GM12874 (cell line): ENCODE measurements around the gene PFN3.

Experiments
- CTCF ChIP-seq: IDR thresholded peaks from 2 replicates; pipeline ENCODE4 v1.5.1; 2011; ENCODE audit warnings: low read depth, mild to moderate bottlenecking, control low read depth, low read length, moderate library complexity; ENCODE audit not compliant: insufficient read depth

The PFN3 gene

GRCh38 chr5:177373806-177374205 lies 26.7 kb downstream of the PFN3 start:
- no peak for TF ChIP-seq CTCF

- TF ChIP-seq CTCF = no peak
These were observed 27.6 kb downstream of the PFN3 start for GRCh38 chr5:177372910-177373309.

DNA sequence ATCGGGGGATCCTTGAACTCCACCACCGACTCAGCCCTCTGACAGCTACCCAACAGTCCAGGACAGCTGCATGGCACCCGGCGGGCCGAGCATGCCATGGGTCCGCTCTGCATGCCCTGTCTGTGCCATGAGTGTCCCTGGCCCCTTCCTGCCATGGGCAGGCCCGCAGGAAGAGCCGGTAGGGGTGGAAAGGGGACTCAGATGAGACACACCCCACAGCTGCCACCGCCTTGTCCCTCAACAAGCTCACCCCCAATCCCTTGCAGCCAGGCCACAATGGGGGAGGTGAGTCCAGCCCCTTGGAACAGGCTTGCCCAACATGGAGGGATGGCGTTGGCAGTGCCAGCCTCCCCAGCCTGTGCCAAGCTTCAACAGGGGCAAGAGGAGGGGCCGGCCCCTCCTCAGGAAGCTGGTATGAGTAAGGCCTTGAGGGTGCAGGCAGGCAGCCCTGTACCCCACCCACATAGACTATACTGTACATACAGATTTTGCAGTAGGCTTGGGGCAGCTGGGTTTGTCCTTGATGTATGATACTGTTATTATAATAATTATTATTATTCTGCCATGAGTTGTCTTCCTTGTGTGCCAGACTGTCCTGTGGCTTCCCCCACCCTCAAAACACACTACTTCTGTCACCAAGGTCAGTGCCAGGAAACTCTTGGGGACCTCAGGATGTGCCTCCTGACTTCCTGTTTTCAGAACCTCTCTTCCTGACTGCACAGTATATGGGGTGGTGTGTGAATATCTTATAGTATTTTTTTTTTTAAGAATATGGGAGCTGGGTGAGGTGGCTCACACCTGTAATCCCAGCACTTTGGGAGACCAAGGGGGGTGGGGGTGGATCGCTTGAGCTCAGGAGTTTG lies 28.2 kb downstream of the PFN3 start:
- no peak for TF ChIP-seq CTCF

DNA sequence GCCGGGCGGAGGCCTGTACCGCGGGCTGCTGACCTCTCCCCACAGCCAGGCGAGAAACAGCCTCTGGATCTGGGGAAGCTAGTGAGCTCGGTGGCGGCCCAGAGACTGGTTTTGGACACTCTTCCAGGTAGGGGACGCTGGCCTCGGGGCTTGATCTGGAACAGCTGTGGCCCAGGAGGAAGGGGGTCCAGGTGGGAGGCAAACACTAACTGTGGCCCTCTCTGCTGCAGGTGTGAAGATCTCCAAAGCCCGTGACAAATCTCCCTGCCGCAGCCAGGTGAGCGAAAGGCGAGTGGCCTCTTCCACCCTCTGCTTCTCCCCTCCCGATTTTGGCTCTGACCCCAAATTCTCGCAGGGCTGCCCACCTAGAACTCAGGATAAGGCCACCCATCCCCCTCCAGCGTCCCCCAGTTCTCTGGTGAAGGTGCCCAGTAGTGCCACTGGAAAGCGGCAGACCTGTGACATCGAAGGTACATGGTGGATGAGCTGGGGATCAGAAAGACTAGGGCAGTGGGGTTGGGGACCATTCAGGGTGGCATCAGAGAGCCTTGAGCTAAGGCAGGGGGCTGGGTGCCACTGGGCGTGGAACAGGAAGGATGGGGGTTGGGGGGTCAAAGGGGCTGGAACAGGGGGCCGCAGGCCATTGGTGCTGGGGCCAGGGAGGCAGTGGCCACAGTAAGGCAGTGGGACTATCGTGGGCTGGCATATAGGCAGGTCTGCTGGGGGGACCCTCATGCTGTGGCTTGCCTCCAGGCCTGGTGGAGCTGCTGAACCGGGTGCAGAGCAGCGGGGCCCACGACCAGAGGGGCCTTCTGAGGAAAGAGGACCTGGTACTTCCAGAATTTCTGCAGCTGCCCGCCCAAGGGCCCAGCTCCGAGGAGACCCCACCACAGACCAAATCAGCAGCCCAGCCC lies 29.1 kb downstream of the PFN3 start:
- TF ChIP-seq CTCF = no peak

DNA sequence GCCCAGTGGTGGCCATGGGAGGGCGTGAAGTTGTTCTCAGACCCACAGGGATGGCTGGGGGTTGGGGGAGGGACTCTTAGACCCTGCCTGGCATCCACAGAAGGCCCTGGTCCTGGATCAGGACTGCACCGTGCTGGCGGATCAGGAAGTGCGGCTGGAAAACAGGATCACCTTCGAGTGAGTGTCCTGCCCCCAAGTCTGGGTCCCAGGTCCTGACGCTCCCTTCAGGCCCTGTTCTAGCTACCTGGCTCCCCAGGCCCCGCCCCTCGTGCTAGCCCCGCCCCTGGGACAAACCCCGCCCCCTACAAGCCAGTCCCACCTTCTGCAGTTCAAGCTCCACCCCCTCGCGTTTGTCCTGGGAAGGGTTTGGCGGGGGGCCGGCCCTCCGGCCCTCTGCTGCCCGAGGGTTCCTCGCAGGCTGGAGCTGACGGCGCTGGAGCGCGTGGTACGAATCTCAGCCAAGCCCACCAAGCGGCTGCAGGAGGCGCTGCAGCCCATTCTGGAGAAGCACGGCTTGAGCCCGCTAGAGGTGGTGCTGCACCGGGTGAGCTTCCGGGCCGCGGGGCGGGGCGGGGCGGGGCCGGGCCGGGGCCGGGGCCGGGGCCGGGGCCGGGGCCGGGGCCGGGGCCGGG lies 29.9 kb downstream of the PFN3 start:
- 0 out of 2 replicates have a peak, but pooled peaks have one; percentile 1 for TF ChIP-seq CTCF

DNA sequence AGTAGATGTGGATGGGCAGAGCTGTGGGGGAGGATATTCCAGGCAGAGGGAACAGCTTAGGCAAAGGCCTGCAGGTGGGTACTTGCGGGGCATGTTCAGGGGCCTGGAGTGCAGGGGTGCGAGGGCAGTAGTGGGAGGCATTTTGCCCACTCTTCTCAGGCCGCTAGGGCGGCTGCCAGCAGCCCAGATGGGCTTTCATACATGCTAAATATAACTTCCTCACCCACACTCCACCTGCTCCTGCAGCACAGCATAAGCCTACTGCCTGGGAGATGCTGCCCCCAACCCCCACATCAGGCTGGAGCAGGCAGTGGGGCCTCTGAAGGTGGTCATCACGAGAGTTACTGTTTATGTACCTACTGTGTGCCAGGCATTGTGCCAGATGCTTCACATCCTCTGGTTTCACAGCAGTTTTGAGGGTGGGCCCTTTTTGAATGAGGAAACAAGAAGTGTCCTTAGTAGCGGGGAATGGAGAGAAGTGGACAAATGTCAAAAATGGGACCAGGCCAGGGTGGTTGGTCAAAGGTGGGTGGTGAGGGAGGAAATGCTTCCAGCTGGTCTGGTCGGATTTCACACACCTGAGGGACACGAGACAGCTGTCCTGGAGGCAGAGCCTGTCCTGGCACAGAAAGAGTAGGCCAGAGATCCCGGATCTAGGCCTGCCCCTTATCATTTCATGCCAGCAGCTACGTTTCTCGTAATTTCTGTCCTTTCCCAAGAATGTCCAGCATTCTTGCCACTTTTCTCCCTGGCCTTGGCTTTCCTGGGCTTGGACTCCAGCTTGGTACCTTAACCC lies 30.6 kb downstream of the PFN3 start:
- no peak for TF ChIP-seq CTCF
